ENCODE results near the gene MYCBP. TPM values are rescaled to one million over a fixed set of nuclear protein-coding genes. Genes with fewer than 3 reads are reported as not detected.

The MYCBP gene
- total and polyA plus RNA-seq, 9 donors: 6.2 to 15.3 (median 12.2) TPM

- Histone ChIP-seq H3K4me3 (no peak overlapping the region), H3K4me1 (ENCODE audit: insufficient read depth) (no peaks in the 10 kb centered on the region), H3K9me3 (no peaks in the 10 kb centered on the region), H3K27me3 (no peaks in the 10 kb centered on the region), H3K27ac (no peak overlapping the region), H3K36me3 (no peaks in the 10 kb centered on the region)
- intact Hi-C loops (cut with DNase I): loop anchor here in 2 of 4 donors (1.0 to 10.0 kb wide), 2 partner anchors 12 to 798 kb away; no protein-coding TSS in a partner anchor
- WGBS, 3 donors: 40 to 49% (median 44%) methylated on average over 3 of the region's 3 CpGs
- TF ChIP-seq EP300 (IDR thresholded peaks at IDR 0.05) (no peak), POLR2A (IDR thresholded peaks at IDR 0.05) (no peak), CTCF (IDR thresholded peaks at IDR 0.05) (no peak)
- no peak for DNase-seq
These were observed 40.0 kb downstream of the MYCBP start for GRCh38 chr1:38833146-38833545.

GRCh38 chr1:38832370-38832734 is 40.8 kb downstream of the MYCBP start:
- Histone ChIP-seq H3K9me3 (no peaks in the 10 kb centered on the region), H3K4me3 (no peak overlapping the region), H3K27me3 (no peaks in the 10 kb centered on the region), H3K4me1 (ENCODE audit: insufficient read depth) (no peaks in the 10 kb centered on the region), H3K36me3 (no peaks in the 10 kb centered on the region), H3K27ac (no peak overlapping the region)
- no peak for DNase-seq
- TF ChIP-seq EP300 (IDR thresholded peaks at IDR 0.05) (no peak), CTCF (IDR thresholded peaks at IDR 0.05) (no peak), POLR2A (IDR thresholded peaks at IDR 0.05) (no peak)
- intact Hi-C loops (cut with DNase I): loop anchor here in 2 of 4 donors (10.0 kb wide), 1 partner anchor 798 kb away; no protein-coding TSS in a partner anchor
- 72 to 88% (median 84%) methylated on average over 3 of the region's 3 CpGs for WGBS, 3 donors

GRCh38 chr1:38831731-38832369 is 41.3 kb downstream of the MYCBP start:
- no peak for DNase-seq
- TF ChIP-seq POLR2A (IDR thresholded peaks at IDR 0.05) (no peak), EP300 (IDR thresholded peaks at IDR 0.05) (no peak), CTCF (IDR thresholded peaks at IDR 0.05) (no peak)
- Histone ChIP-seq H3K36me3 (no peaks in the 10 kb centered on the region), H3K9me3 (no peaks in the 10 kb centered on the region), H3K4me1 (ENCODE audit: insufficient read depth) (no peaks in the 10 kb centered on the region), H3K27ac (no peak overlapping the region), H3K4me3 (no peak overlapping the region), H3K27me3 (no peaks in the 10 kb centered on the region)
- 48 to 84% (median 73%) methylated on average over 6 of the region's 6 CpGs for WGBS, 3 donors
- intact Hi-C loops (cut with DNase I): loop anchor here in 2 of 4 donors (10.0 kb wide), 1 partner anchor 797 kb away; no protein-coding TSS in a partner anchor

GRCh38 chr1:38829368-38829767 is 43.8 kb downstream of the MYCBP start:
- Histone ChIP-seq H3K9me3 (no peaks in the 10 kb centered on the region), H3K27ac (no peak overlapping the region), H3K4me3 (no peak overlapping the region), H3K36me3 (no peaks in the 10 kb centered on the region), H3K27me3 (no peaks in the 10 kb centered on the region), H3K4me1 (ENCODE audit: insufficient read depth) (no peaks in the 10 kb centered on the region)
- 0 to 11% (median 4%) methylated on average over 1 of the region's 1 CpG for WGBS, 3 donors
- TF ChIP-seq POLR2A (IDR thresholded peaks at IDR 0.05) (no peak), CTCF (IDR thresholded peaks at IDR 0.05) (no peak), EP300 (IDR thresholded peaks at IDR 0.05) (no peak)
- intact Hi-C loops (cut with DNase I): no loop called here
- DNase-seq: no peak

Data from ovary (tissue), 9 donors.